Measurements from ENCODE around the gene SLC29A2.
A peak's percentile ranks its signal among the peaks of the same experiment; 100 is the strongest.
"Not testable (repeated sequence)": the region's sequence is repeated elsewhere in the genome, so short reads cannot be mapped to it uniquely, and the experiment has no call there.

Gene SLC29A2

GRCh38 chr11:66380264-66380663 lies 8.7 kb upstream of the SLC29A2 start:
- not testable (repeated sequence) for DNase-seq

- not testable (repeated sequence) for DNase-seq
These were observed 2.2 kb upstream of the SLC29A2 start for GRCh38 chr11:66373690-66374287.

GRCh38 chr11:66373265-66373664 lies 1.7 kb upstream of the SLC29A2 start:
- DNase-seq = no peak

DNA sequence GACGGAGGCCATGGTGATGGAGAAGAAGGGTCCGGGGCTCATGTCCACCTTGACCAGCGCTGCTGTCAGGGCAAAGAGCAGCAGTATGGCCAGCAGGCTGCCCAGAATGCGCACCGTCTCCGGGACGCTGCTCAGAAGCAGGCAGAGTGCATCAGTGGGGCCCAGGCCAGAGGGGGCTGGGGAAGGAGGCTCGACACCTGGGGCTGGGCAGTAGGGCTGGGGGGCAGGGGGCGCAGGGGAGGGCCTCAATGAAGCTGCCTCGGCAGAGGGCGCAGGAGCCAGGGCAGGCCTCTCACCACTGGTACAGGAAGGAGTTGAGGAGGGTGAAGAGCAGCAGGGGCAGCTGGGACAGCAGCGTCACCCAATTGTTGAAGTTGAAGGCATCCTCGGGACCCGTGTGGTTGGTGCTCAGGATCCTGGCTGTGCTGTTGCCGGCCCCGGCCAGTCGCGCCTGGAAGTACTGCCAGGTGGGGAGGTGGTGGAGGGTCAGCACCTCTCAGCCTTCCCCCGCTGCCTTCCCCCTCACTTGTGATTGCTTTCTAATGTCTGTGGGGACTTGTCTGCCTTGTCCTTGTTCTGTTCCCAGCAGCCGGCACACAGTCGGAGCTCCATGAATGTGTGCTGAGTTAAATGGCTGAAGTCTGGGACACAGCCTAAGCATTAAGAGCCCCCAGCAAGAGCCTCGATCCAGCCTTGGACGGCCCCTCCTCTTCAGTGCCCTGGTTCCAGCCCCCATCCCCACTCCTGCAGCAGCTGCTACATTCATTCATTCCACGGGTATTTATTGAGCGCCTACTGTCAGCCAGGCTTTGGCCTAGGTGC lies 2.3 kb downstream of the SLC29A2 start:
- DNase-seq = no peak

- no peak for DNase-seq
These were observed 3.1 kb downstream of the SLC29A2 start for GRCh38 chr11:66368484-66368883.

GRCh38 chr11:66367561-66368312 lies 3.8 kb downstream of the SLC29A2 start:
- DNase-seq = no peak

DNA sequence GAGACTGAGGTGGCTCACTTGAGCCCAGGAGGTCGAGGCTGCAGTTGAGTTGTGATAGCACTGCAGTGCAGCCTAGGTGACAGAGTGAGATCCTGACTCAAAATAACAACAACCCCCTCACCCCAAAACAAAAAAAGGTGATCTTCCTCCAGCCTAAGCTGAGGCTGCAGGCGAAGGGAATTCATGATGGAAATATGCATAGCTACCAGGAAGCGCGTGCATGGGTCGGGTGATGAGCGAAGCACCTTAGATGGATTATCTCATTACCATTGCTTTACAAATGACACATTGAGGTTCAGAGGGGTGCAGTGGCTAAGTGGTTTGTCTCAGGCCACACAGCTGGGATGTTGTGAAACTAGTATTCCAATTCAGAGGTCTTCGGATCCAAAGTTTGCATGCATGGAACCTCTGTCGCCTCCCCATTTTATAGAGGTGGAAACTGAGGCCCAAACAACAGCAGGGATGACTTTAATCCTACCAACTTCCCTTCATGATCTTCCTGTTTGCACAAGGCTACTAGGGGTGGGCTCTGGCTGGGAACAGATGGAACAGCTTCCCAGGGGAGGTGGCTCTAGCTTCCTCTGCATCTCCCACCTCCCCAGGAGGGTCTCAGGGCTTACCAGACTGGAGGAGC lies 4.6 kb downstream of the SLC29A2 start:
- DNase-seq = no peak

DNA sequence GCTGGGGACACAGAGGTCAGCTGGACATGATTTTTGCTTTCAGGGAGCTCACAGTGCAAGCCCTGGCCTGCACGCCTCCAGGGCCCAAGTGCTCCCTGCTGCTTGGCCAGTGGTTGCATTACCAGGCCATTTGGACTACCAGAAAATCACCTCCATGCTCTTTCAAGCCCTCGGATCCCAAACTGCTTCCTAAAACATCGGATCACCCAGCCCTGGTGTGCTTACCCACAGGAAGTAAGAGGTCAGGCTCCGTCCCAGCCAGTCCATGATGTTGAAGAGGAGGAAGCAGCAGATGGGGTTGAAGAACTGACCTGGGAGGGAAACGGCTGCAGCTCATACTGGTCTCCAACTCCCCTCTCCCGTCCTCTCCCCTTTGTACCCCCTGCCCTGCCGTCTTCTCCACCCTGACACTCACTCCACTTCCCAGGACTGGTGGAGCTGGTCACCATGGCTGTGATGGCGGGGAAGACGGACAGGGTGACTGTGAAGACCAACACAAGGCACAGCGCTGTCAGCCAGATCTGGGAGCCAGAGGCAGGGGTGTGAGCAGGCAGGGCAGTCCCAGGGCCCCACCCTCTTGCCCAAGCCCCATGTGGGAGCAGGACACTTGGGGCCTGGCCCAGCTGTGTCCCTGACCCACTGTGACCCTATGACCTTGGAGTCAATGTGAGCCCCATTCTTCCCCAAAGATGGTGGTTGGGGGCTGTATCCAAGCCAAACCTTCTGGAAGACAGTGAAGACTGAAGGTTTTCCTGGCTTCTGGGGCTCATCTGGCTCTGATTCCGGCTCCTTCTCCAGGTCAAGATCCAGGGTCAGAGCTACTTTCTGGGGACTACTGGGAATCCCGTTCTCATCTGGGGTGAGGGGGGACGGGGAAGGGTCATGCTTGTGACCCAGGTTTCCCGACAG lies 5.6 kb downstream of the SLC29A2 start:
- no peak for DNase-seq

GRCh38 chr11:66365166-66365565 lies 6.4 kb downstream of the SLC29A2 start:
- no peak for DNase-seq

GRCh38 chr11:66363805-66364535 lies 7.6 kb downstream of the SLC29A2 start:
- no peak for DNase-seq

GRCh38 chr11:66363187-66363601 lies 8.4 kb downstream of the SLC29A2 start:
- DNase-seq = no peak

DNA sequence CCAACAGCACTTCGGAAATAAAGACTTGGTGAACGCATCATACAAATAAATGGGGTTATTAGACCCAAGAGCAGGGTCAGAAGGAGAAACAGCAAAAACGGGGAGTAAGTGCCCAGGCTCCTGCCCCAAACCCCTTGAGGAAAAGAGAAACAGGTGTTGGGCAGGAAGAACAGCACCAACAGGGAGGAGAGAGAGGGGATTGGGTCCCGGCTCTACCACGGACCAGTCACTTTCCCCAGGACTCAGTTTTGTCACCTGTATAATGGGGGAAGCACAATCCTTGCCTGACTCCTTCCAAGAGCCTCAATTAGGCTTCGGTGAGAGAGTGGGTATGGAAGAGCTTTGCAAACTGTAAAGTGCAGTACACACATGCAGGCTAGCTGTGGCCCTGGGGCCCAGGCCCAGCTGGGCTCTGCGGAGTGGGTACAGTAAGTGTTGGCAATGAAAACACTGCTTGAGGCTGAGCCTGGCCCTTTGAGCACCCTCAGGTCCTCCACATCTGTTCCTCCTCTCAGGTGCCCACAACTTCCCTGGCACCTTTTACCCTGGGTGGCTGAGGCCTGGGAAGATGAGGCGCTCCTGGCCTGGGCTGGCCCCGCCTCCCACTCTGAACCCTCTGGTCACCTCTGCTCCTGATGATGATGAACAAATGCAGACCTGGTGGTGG lies 8.9 kb downstream of the SLC29A2 start:
- DNase-seq = no peak

GRCh38 chr11:66361502-66361941 lies 10.0 kb downstream of the SLC29A2 start:
- DNase-seq = no peak

DNA sequence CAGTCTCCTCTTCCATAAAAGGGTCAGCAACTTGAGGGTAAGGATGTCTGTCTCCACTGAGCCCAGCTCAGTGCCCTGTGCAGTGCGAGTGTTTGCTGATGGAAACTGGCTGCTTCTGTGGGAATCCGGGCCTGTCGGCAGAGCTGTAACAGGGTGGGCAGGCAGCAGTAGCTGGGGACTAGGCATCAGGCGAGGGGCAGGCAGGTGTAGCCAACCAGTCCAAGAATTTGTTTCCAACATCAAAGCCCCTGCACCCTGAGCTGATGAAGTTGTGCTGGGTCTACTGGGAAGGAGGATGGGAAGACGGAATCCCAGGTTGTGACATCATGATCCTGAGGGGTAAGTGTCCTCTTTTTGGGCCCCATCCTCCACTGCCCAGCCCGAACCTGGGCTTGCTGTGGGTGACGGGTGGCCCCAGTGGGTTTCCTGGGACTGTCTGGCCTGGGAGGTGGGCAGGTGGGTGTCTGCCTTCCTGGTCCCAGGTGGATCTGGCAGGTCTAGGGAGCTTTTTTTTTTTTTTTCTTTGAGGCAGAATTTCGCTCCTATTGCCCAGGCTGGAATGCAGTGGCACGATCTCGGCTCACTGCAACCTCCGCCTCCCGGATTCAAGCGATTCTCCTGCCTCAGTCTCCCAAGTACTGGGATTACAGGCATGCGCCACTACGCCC lies 11.0 kb downstream of the SLC29A2 start:
- DNase-seq = no peak

GRCh38 chr11:66359662-66360087 lies 11.9 kb downstream of the SLC29A2 start:
- no peak for DNase-seq

GRCh38 chr11:66350560-66351235 lies 20.9 kb downstream of the SLC29A2 start:
- DNase-seq = not testable (repeated sequence)

- no peak for DNase-seq
These were observed 22.5 kb downstream of the SLC29A2 start for GRCh38 chr11:66349084-66349386.

GRCh38 chr11:66347425-66348276 lies 23.9 kb downstream of the SLC29A2 start, which contains the start of gene B4GAT1:
B4GAT1 (minus strand) TSS chr11:66347629; CDS start chr11:66347545, 84 bp downstream.
- DNase-seq = peak; percentile 73

Data from DMS79 (cell line).